Endometrial microvascular endothelial cells (primary cell): ENCODE results near the gene BMPR2. TPM values are rescaled to one million over a fixed set of nuclear protein-coding genes. Genes with fewer than 3 reads are reported as not detected.
"Not testable (repeated sequence)": the region's sequence is repeated elsewhere in the genome, so short reads cannot be mapped to it uniquely, and the experiment has no call there.

Experiments used
- in situ Hi-C: cut with HindIII; loops from 2 replicates; pipeline ENCODE4 v1.10.0; 2017; ENCODE audit warnings: low sequenced_read_pairs, low pct_unique_long_range_greater_than_20kb; ENCODE audit errors: inconsistent ontology term
- total RNA-seq: library from RNA; depleted of rRNA; stranded (reverse); fragments of >200 nt; gene quantifications from one replicate; pipeline ENCODE4 v1.2.3, GENCODE V29; 2015; ENCODE audit errors: inconsistent ontology term

The BMPR2 gene
- total RNA-seq, 1 donor from 2014 or later: 57.1 TPM

DNA sequence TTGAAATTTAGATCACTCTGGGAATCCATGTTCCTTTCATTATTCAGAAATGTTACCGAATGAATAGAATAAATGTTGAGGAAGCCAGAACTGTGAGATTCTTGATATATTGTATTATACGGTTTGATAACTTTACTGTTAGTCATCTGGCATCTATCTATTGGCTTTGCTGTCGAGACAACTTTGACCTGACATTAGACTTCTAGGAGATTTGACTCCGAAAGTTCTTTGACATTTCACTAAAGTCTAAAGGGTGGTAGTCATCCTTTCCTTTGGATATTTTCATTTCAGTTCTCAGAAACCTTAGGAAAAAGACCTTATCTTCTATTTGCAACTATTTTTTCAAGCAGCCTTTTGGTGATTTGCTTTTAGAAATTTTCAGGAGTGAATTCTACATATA is 1.9 kb downstream of the BMPR2 start:
- in situ Hi-C loops: no loop called here

GRCh38 chr2:202378662-202379358 is 2.7 kb downstream of the BMPR2 start:
- in situ Hi-C loops: no loop called here

DNA sequence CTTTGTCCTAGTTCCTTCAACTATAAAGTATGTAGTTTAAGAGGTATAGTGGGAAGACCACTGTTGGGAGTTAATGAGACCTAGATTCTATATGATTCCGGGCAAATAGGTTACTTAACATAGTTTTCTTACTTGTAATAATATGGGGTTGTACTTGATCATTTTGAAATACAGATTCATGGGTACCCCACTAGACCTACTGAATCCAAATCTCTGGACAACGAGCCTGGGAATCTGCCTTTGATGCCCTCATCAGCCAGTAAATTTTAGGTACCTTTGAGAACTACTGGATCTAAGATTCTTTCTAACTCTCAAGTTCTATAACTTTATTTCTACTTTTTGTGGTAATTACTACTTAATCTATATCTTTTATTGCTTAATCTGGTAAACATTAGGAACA is 6.6 kb downstream of the BMPR2 start:
- in situ Hi-C loops: no loop called here

GRCh38 chr2:202386495-202386894 is 10.4 kb downstream of the BMPR2 start:
- in situ Hi-C loops: not testable (repeated sequence)

GRCh38 chr2:202387608-202388342 is 11.6 kb downstream of the BMPR2 start:
- in situ Hi-C loops: no loop called here

DNA sequence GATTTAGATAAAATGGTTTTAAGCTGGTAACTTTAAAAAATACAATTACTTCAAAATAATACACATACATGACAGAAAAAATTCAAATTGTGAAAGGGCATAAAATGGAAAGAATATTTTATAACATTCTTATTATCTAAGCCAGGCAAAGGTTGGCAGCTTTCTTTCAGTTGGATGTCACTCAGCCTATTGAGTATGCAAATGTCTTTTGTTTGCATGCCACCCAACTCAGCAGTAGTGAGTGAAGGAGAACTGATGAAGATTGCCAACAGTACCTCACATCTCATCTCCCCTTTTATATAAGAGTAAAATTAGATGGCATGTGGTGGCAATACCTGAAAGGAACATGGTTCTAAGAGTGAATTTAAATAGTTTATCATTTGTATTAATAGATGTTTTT is 24.8 kb downstream of the BMPR2 start:
- in situ Hi-C loops: no loop called here

GRCh38 chr2:202405798-202406197 is 29.7 kb downstream of the BMPR2 start:
- in situ Hi-C loops: no loop called here

DNA sequence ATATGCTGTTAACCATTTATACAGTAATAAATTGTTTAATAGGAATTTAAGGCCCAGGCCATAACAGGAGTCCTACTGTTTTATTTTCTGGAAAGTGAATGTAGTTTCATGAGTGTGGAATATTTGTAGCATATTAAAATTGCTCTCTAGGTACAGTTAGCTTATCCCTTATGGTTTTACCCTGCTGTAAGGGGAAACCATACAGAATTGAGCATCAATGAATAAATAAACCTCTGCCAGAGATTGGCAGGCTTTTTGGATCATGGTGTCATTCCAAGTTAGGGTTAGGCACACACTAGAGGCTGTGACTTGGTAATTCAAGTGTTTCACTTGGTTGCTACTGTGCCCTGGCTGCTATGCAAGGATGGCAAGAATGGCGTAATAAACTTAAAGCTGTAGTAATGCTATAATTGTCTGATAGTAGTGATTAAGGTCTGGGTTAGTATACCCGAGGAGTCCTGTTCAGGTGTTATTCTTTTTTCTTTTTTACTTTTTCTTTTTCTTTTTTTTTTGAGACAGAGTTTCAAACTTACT is 30.4 kb downstream of the BMPR2 start:
- in situ Hi-C loops: no loop called here

DNA sequence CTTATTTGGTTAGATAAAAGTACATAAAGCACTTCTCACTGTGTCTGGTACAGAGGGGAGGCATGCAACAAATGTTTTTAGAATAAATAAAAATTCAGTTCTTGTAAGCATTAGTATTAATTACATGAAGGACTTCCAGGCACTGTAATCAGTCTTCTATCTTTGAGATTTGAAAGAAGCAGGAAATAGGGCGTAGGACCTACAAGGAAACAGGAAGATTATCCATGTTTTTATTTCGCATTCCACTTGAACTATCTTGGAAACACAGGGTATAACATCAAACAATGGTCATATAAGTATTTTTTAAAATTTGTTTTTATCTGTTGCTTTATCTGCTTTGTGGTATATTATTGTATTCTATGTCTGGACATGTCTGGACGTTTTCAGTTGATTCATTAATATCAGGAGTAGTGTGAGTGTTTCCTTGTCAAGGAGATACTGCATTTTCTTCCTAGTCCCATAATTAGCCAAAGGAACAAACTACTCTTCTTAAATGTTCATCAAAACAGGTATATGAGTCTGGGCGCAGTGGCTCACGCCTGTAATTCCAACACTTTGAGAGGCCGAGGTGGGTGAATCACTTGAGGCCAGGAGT is 32.5 kb downstream of the BMPR2 start:
- in situ Hi-C loops: no loop called here

- in situ Hi-C loops: no loop called here
Measured at GRCh38 chr2:202410092-202410491, 34.0 kb downstream of the BMPR2 start.

DNA sequence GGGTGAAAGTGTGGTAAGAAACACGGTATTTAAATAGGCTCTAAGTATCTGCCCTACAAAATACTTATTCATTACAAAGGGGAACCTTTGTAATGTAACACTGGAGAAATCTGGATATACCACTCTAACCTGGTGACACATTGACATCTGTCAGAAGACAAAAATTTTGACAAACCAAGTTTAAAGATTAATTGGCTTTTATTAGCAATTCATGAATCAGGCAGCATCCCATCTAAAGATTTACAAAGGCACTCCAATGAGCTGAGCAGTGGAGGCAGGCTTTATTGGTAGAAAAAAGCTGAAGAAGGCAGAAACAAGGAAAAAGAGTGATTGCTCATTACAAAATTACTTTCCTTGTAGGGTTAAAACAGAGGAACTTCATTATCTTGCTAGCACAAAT is 35.0 kb downstream of the BMPR2 start:
- in situ Hi-C loops: no loop called here

GRCh38 chr2:202418027-202418426 is 41.9 kb downstream of the BMPR2 start:
- in situ Hi-C loops: no loop called here

DNA sequence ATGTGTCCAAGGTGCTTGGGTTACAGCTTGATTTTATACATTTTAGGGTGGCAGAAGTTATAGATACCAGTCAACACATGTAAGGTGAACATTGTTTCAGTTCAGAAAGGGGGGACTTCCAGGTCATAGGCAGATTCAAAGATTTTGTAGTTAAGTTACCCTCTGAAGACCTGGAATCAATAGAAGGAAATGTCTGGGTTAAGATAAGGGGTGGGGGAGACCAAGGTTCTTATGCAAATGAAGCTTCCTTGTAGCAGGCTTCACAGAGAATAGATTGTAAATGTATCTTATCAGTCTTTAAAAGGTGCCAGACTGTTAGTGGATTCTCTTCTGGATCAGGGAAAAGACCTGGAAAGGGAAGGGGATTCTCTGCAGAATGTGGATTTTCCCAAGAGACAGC is 42.4 kb downstream of the BMPR2 start:
- in situ Hi-C loops: no loop called here

DNA sequence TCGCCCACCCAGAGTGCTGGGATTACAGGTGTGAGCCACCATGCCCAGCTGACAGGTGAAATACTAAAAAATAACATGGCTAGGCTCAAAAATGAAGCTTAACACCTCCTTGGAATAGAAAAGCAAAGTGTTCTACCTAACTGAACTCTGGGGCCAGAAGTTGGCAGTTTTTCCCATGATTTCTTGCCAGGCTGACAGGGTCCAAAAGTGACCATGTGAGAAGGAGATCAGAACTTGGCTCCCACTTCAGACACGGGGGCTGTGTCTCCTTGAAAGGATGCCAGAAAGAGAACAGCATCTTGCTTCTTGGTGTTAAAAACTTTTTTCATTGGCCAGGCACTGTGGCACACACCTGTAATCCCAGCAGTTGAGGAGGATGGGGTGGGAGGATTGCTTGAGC is 47.0 kb downstream of the BMPR2 start:
- in situ Hi-C loops: no loop called here

GRCh38 chr2:202425036-202425435 is 48.9 kb downstream of the BMPR2 start:
- in situ Hi-C loops: no loop called here

GRCh38 chr2:202426751-202427150 is 50.6 kb downstream of the BMPR2 start:
- in situ Hi-C loops: no loop called here

DNA sequence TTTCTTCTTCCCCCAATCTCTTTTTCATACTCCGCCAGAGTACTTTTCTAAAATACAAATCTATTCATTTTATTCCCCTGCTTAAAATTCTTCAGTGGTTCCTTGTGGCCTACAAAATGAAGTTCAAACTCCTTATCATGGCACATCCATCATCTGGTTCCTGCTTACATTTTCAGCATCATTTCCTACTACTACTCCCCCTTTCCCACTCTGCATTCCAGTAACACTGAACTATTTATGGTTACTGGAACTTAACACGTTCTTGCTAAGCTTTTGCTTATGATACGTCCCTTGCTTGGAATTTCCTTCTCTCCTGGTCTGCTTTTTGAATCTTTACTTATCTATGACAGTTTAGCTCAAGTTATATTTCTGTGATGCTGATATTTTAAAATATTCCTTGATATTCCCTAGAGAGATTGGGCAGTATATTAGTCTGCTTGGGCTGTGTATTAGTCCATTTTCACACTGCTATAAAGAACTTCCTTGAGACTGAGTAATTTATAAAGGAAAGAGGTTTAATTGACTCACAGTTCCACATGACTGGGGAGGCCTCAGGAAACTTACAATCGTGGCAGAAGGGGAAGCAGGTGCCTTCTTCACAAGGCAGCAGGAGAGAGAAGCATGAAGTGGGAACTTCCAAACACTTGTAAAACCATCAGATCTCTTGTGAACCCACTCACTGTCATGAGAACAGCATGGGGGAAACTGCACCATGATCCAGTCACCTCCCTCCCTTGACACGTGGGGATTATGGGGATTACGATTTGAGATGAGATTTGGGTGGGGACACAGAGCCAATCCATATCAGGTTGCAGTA is 53.2 kb downstream of the BMPR2 start:
- in situ Hi-C loops: no loop called here

- in situ Hi-C loops: no loop called here
Measured at GRCh38 chr2:202432776-202433175, 56.6 kb downstream of the BMPR2 start.

- in situ Hi-C loops: no loop called here
Measured at GRCh38 chr2:202434472-202434871, 58.3 kb downstream of the BMPR2 start.
